NOMO-1 treated with DMSO at 0.1 percent for 48 hours (cell line): ENCODE results near the gene DPYSL5.
A peak's percentile ranks its signal among the peaks of the same experiment; 100 is the strongest.

Source experiments
- DNase-seq: peaks from one replicate; lab custom pipeline; 2025; ENCODE audit not compliant: unreplicated experiment; lab: John Stamatoyannopoulos, UW

The DPYSL5 gene

GRCh38 chr2:26957534-26957933 lies 109.6 kb downstream of the DPYSL5 start:
- DNase-seq: no peak

GRCh38 chr2:26959331-26959730 lies 111.4 kb downstream of the DPYSL5 start:
- peak; percentile 46 for DNase-seq

- no peak for DNase-seq
These were observed 116.7 kb downstream of the DPYSL5 start for GRCh38 chr2:26964446-26965130.

GRCh38 chr2:26968001-26968400 lies 120.1 kb downstream of the DPYSL5 start:
- no peak for DNase-seq

- no peak for DNase-seq
These were observed 121.3 kb downstream of the DPYSL5 start for GRCh38 chr2:26969077-26969844.

- DNase-seq: peak; percentile 76
These were observed 122.5 kb downstream of the DPYSL5 start, which contains the start of gene MAPRE3 for GRCh38 chr2:26970244-26970927. Gene MAPRE3 (plus strand): TSS chr2:26970637. CDS start chr2:27022219, 51,582 bp downstream.

GRCh38 chr2:26970928-26971627 lies 123.1 kb downstream of the DPYSL5 start:
- no peak for DNase-seq

- DNase-seq: no peak
These were observed 124.2 kb downstream of the DPYSL5 start for GRCh38 chr2:26971911-26972786.

GRCh38 chr2:26974352-26974751 lies 126.4 kb downstream of the DPYSL5 start:
- DNase-seq: no peak

- DNase-seq: no peak
These were observed 127.2 kb downstream of the DPYSL5 start for GRCh38 chr2:26975102-26975501.

GRCh38 chr2:26975656-26976055 lies 127.7 kb downstream of the DPYSL5 start:
- no peak for DNase-seq

GRCh38 chr2:26976237-26976636 lies 128.3 kb downstream of the DPYSL5 start:
- no peak for DNase-seq

GRCh38 chr2:26977012-26977411 lies 129.1 kb downstream of the DPYSL5 start:
- no peak for DNase-seq

GRCh38 chr2:26978061-26978596 lies 130.2 kb downstream of the DPYSL5 start:
- DNase-seq: no peak

GRCh38 chr2:26979741-26980140 lies 131.8 kb downstream of the DPYSL5 start:
- no peak for DNase-seq

GRCh38 chr2:26980971-26981370 lies 133.0 kb downstream of the DPYSL5 start:
- no peak for DNase-seq

- DNase-seq: no peak
These were observed 134.3 kb downstream of the DPYSL5 start for GRCh38 chr2:26982102-26982742.

GRCh38 chr2:26983746-26984145 lies 135.8 kb downstream of the DPYSL5 start:
- DNase-seq: no peak

GRCh38 chr2:26985807-26986206 lies 137.9 kb downstream of the DPYSL5 start:
- DNase-seq: no peak
